ENCODE measurements around the gene AP1B1.
"Not testable (repeated sequence)": the region's sequence is repeated elsewhere in the genome, so short reads cannot be mapped to it uniquely, and the experiment has no call there.

Gene AP1B1

DNA sequence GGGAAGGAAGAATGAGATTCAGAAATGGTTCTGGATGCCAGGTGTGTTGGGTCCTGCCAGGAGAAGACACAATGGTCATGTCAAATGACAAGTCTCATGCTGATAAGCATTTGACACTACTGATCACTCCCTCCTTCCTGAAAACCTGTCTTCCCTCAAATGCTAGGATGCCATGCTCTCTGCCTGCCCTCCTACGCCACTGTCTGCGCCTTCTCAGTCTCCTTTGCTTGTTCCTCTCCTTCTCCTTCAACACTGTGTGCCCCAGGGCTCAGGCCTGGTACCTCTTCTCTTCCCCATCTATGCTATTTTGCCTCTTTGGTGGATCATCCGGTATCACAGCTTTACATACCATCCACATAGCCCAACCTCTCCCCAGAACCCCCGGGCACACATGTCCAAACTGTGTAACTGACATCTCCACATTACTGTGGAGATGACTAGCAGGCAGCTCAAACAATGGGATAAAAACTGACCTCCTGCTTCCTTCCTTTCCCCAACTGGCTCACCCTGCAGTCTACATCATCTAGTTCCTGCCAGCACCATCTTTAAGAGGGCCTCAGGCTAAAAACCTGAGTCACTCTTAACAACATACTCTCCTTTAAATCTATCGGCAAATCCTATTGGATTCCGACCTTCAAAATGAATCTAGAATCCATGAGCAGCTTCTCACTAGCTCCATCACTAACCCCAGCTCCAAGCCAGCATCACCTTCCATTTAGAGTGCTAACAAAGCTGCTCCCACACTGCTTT is 8.2 kb downstream of the AP1B1 start:
- no peak overlapping the region for H3K4me3 ChIP-seq
- DNase-seq (ENCODE audit: low spot score in 2 of 2), result no peak
- peaks cover 21% of the 10 kb centered on the region for H3K36me3 ChIP-seq (replicated peaks)
- no peaks in the 10 kb centered on the region for H3K9me3 ChIP-seq
- no peaks in the 10 kb centered on the region for H3K27me3 ChIP-seq (ENCODE audit: low read depth)
- in situ Hi-C loops (cut with MboI; ENCODE audit: low sequenced_read_pairs), result no loop called here
- H3K4me1 ChIP-seq, result no peaks in the 10 kb centered on the region

DNA sequence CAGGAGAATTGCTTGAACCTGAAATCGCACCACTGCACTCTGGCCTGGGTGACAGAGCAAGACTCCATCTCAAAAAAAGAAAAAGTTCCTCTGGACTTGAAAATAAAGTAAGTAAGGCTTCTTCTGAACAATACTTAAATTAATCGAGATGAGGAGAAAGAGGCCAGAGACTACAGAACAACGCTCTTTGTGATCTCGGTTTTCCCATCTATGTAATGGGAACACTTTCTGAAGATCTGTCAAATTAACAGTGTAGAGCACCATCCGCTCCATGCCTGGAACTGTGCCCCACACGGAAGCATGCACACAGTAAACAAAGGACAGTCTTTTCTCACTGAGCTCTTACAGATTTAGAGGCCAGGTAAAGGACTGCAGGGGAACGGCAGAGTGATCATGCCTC is 9.1 kb downstream of the AP1B1 start:
- no peak for DNase-seq (ENCODE audit: low spot score in 2 of 2)
- H3K4me1 ChIP-seq, result no peaks in the 10 kb centered on the region
- in situ Hi-C loops (cut with MboI; ENCODE audit: low sequenced_read_pairs), result no loop called here
- H3K36me3 ChIP-seq (replicated peaks), result peaks cover 17% of the 10 kb centered on the region
- H3K9me3 ChIP-seq, result no peaks in the 10 kb centered on the region
- H3K27me3 ChIP-seq (ENCODE audit: low read depth), result no peaks in the 10 kb centered on the region
- no peak overlapping the region for H3K4me3 ChIP-seq

DNA sequence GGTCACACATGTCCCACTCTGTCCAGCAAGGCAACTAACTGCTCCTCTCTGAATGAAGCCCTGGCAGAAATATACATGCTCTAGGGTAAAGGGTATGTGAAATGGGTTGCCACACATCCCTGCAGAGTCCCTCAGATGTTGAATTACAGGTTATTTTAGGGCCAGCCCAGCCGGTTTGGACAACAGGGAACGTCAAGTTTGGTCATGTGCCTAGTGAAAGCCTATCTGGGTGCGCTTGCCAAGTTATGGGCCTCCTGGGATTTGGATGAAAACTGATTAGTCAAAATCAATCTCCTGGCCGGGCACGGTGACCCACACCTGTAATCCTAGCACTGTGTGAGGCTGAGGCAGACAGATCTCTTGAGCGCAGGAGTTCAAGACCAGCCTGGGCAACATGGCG is 10.4 kb downstream of the AP1B1 start:
- DNase-seq (ENCODE audit: low spot score in 2 of 2), result no peak
- Histone ChIP-seq H3K9me3 (no peaks in the 10 kb centered on the region), H3K4me1 (no peaks in the 10 kb centered on the region), H3K36me3 (replicated peaks) (peaks cover 9% of the 10 kb centered on the region), H3K4me3 (no peak overlapping the region), H3K27me3 (ENCODE audit: low read depth) (no peaks in the 10 kb centered on the region)
- in situ Hi-C loops (cut with MboI; ENCODE audit: low sequenced_read_pairs), result no loop called here

DNA sequence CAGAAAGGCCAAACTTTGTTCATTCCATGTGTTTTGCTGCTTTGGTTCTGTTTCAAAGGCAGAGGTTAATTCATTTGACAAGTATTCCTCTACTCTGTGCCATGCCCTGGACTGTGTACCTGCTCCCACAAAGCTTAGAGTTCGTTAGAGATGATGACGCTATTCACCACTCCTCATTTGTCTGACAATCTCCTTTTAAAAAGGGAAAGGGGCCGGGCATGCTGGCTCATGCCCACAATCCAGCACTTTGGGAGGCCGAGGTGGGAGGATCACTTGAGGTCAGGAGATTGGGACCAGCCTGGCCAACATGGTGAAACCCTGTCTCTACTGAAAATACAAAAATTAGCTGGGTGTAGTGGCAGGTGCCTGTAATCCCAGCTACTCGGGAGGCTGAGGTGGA is 11.7 kb downstream of the AP1B1 start:
- H3K4me1 ChIP-seq; H3K27me3 ChIP-seq (ENCODE audit: low read depth); DNase-seq (ENCODE audit: low spot score in 2 of 2); in situ Hi-C loops (cut with MboI; ENCODE audit: low sequenced_read_pairs); H3K9me3 ChIP-seq; H3K36me3 ChIP-seq (replicated peaks); H3K4me3 ChIP-seq: not testable (repeated sequence)

DNA sequence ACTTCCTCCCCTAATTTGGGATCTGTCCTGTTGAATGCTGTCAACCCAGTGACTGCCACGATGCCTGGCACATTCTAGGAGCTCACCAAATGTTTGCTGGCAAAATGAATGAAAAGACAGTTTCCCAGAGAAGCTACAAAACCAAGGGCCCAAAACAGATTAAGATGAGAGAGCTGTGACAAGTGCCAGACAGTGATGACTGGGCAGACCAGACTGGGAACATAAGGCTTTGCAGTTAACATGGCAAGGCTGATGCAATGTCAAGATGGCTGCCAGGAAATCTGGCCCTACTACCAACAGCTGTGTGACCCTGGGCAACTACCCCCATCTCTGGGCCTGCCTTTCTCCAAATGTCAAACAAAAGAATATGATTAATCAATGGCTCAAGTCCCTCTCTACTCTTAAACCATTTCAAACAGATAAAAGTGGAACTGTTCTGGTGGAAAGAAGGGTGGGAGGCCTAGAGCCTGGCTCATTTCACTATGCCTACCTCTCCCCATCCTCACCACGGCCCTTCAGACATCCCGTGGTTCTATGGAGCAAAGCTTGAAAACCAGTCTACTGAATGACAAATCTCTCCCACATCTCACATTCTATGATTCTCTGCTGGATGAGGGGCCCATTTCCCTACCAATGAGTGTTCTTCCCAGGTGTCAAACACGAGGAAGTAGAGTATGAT is 12.8 kb downstream of the AP1B1 start:
- in situ Hi-C loops (cut with MboI; ENCODE audit: low sequenced_read_pairs), result no loop called here
- Histone ChIP-seq H3K4me1 (no peaks in the 10 kb centered on the region), H3K9me3 (no peaks in the 10 kb centered on the region), H3K27me3 (ENCODE audit: low read depth) (no peaks in the 10 kb centered on the region), H3K36me3 (replicated peaks) (peaks cover 9% of the 10 kb centered on the region), H3K4me3 (no peak overlapping the region)
- no peak for DNase-seq (ENCODE audit: low spot score in 2 of 2)

DNA sequence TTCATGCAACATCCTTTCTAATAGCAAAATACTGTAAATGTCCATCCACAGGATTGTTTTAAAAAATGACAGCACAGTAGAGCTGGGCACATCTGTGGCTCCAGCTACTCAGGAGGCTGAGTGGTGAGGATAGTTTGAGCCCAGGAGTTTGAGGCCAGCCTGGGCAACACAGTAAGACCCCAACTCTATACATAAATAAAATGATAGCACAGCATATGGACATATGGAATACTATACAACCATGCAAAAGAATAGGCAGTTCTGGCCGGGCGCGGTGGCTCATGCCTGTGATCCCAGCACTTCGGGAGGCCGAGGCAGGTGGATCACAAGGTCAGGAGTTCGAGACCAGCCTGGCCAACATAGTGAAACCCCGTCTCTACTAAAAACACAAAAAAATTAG is 13.6 kb downstream of the AP1B1 start:
- DNase-seq (ENCODE audit: low spot score in 2 of 2); H3K4me3 ChIP-seq; H3K9me3 ChIP-seq; H3K4me1 ChIP-seq; H3K27me3 ChIP-seq (ENCODE audit: low read depth); in situ Hi-C loops (cut with MboI; ENCODE audit: low sequenced_read_pairs); H3K36me3 ChIP-seq (replicated peaks): not testable (repeated sequence)

DNA sequence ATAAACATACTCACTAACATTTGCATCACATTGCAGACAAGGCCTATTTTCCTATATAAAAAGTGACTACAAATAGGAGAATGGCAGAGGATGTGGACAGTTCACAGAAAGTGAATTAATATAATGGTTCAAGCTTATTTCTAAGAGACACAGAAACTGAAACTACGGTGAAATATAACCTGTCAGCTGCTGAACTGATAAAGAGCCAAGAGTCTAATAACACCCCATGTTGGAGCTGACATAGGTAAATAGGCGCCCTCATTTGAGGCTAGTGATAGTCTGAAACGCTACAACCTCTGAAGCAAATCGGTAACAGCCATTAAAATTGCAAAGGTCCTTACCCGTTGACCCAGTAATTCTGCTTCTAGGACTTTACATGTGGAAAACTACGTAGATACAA is 14.0 kb downstream of the AP1B1 start:
- Histone ChIP-seq H3K4me1 (peaks cover 8% of the 10 kb centered on the region), H3K36me3 (replicated peaks) (peaks cover 8% of the 10 kb centered on the region), H3K9me3 (no peaks in the 10 kb centered on the region), H3K27me3 (ENCODE audit: low read depth) (no peaks in the 10 kb centered on the region), H3K4me3 (no peak overlapping the region)
- DNase-seq (ENCODE audit: low spot score in 2 of 2), result no peak
- in situ Hi-C loops (cut with MboI; ENCODE audit: low sequenced_read_pairs), result no loop called here

DNA sequence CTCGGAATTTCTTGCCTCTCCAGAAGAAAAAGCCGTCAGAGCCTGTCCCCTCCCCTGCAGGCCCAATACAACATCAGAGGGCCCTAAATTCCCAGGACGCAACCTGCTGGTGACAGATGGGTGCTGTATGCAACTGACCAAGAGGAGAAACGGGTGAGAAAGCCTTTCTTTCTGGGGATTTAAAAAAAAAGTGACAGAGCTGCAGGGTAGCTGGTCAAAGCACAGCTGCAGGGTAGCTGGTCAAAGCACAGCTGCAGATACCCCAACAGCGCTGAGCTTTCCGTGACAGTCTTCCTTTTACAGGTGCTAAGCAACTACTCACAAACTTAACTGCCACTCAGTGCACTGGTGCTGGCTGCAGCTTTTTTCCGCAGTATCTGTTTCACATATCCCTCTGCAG is 17.8 kb downstream of the AP1B1 start:
- peaks cover 14% of the 10 kb centered on the region for H3K4me1 ChIP-seq
- no peak overlapping the region for H3K4me3 ChIP-seq
- no peaks in the 10 kb centered on the region for H3K27me3 ChIP-seq (ENCODE audit: low read depth)
- in situ Hi-C loops (cut with MboI; ENCODE audit: low sequenced_read_pairs), result no loop called here
- no peaks in the 10 kb centered on the region for H3K9me3 ChIP-seq
- DNase-seq (ENCODE audit: low spot score in 2 of 2), result no peak
- H3K36me3 ChIP-seq (replicated peaks), result peaks cover 5% of the 10 kb centered on the region; the same call in 1 of the 2 replicates

DNA sequence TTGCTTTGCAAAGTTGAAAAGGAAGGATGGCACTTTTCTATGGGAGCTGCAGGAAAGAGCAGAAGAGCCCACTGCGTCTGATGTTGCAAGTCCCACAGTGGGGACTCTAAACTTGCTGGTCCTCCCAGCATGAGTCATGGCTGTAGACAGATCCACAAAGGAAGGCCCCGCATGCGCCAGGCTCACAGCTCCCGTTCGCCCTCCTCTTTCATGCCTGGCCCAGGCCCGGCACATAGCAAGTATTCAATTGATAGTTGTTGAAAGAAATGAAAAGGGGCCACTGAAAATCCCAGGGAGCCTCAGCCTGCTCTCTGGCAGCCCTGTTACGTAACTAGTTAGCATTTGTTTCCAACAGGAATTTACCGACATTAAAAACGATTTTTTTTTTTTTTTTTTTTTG is 18.9 kb downstream of the AP1B1 start:
- Histone ChIP-seq H3K4me1 (peaks cover 14% of the 10 kb centered on the region), H3K27me3 (ENCODE audit: low read depth) (no peaks in the 10 kb centered on the region), H3K4me3 (no peak overlapping the region), H3K9me3 (no peaks in the 10 kb centered on the region), H3K36me3 (replicated peaks) (peaks cover 5% of the 10 kb centered on the region; the same call in 1 of the 2 replicates)
- in situ Hi-C loops (cut with MboI; ENCODE audit: low sequenced_read_pairs), result no loop called here
- peak; percentile 35 to 73 for DNase-seq (ENCODE audit: low spot score in 2 of 2)

DNA sequence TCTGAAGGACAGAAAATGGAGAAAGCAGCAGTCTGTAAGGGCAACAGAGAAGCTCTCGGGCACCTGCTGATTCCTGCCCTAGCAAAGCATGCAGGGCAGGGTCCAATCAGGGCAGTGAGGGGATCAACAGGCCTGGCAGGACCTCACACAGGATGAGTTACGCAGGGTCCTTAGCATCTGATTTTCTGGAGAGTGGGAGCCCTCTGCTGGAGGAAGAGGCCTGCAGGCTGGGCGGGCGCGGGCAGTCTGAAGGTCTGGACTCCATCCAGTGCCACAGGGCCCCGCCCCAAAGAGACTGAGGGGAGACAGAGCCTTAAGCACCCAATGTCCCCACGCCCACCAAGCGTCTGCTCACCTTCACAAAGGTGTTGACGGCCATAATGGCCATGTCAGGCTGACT is 28.9 kb downstream of the AP1B1 start:
- H3K36me3 ChIP-seq (replicated peaks), result peaks cover 34% of the 10 kb centered on the region
- no peak overlapping the region for H3K4me3 ChIP-seq
- no peaks in the 10 kb centered on the region for H3K4me1 ChIP-seq
- peak; percentile 19 to 56 for DNase-seq (ENCODE audit: low spot score in 2 of 2)
- no peaks in the 10 kb centered on the region for H3K9me3 ChIP-seq
- H3K27me3 ChIP-seq (ENCODE audit: low read depth), result no peaks in the 10 kb centered on the region
- in situ Hi-C loops (cut with MboI; ENCODE audit: low sequenced_read_pairs), result no loop called here

DNA sequence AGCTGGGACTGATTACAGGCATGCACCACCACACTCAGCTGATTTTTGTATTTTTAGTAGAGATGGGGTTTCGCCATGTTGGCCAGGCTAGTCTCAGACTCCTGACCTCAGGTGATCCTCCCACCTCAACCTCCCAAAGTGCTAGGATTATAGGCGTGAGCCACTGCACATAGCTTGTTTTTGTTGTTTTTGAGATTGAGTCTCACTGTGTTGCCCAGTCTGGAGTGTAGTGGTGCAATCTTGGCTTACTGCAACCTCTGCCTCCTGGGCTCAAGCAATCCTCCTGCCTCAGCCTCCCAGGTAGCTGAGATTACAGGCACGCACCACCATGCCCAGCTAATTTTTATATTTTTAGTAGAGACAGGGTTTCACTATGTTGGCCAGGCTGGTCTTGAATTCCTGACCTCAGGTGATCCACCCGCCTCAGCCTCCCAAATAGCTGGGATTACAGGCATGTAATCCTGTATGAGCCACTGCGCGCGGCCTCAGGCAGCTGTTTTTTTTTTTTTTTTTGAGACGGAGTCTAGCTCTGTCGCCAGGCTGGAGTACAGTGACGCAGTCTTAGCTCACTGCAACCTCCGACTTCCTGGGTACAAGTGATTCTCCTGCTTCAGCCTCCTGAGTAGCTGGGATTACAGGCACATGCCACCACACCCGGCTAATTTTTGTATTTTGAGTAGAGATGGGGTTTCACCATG is 31.0 kb downstream of the AP1B1 start:
- H3K27me3 ChIP-seq (ENCODE audit: low read depth); in situ Hi-C loops (cut with MboI; ENCODE audit: low sequenced_read_pairs); DNase-seq (ENCODE audit: low spot score in 2 of 2): not testable (repeated sequence)

DNA sequence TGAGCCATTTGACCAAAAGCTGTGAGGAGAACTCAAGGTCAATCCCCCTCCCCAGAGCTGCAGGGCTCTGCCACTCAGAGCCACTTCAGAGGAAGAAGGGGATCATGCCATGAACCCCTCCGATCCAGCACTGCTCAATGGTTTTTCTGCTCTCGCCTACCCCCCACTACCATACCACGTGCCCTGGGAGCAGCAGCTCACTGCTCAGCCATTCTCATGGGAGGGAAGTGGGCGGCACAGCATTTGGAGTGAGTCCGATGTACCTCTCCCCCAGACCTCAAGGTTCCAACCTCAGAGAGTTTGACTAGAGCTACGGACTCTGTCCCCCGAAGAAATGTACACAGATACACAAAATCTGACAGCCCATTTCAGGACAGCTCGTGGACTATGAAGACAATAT is 34.5 kb downstream of the AP1B1 start:
- in situ Hi-C loops (cut with MboI; ENCODE audit: low sequenced_read_pairs), result no loop called here
- no peaks in the 10 kb centered on the region for H3K9me3 ChIP-seq
- peaks cover 71% of the 10 kb centered on the region for H3K36me3 ChIP-seq (replicated peaks)
- H3K27me3 ChIP-seq (ENCODE audit: low read depth), result no peaks in the 10 kb centered on the region
- no peak for DNase-seq (ENCODE audit: low spot score in 2 of 2)
- no peak overlapping the region for H3K4me3 ChIP-seq
- no peaks in the 10 kb centered on the region for H3K4me1 ChIP-seq

More for the DNA sequence above, 31.0 kb downstream of the AP1B1 start:
- H3K4me1 ChIP-seq, H3K4me3 ChIP-seq, H3K9me3 ChIP-seq: not testable (repeated sequence)
- H3K36me3 ChIP-seq (replicated peaks), result peaks cover 51% of the 10 kb centered on the region

DNA sequence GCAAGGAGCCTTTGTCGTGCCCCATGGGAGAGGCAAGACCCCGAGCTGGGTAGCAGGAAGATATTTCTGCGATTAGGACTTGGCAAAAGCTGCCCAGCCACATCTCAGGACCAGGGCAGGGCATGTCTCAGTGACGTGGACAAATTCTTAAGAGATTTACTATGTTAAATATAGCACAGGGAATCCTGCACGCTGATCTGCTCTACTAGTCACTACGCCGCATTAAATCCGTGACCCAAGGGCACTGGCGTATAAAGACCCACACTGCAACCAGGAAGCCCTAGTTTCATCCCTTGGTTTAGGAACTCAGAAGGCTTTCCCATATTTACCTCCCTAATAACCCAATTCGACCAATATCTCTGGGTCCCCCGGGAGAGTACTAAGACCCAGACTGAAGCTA is 35.1 kb downstream of the AP1B1 start:
- no peaks in the 10 kb centered on the region for H3K27me3 ChIP-seq (ENCODE audit: low read depth)
- peaks cover 71% of the 10 kb centered on the region for H3K36me3 ChIP-seq (replicated peaks)
- DNase-seq (ENCODE audit: low spot score in 2 of 2), result no peak
- no peaks in the 10 kb centered on the region for H3K9me3 ChIP-seq
- H3K4me3 ChIP-seq, result no peak overlapping the region
- no peaks in the 10 kb centered on the region for H3K4me1 ChIP-seq
- in situ Hi-C loops (cut with MboI; ENCODE audit: low sequenced_read_pairs), result no loop called here

DNA sequence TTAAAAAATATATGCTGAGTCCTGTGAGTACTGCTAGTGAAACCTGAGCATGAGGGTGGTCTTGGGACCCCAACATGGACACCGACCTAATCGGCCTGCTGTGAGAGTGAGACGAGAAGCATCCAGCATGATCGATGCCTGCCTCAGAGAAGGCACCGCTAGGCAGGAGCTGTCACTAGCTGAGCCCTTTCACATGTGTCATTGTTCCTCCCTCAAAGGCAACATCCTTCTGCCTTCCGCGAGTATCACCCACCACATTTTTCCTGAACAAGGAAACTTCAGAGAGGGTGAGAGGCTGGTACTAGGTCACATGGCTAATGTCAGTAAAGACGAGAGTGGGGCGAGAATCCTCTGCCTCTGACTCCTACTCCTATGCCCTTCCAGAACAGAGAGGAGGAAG is 35.6 kb downstream of the AP1B1 start:
- H3K4me1 ChIP-seq, result no peaks in the 10 kb centered on the region
- no peaks in the 10 kb centered on the region for H3K27me3 ChIP-seq (ENCODE audit: low read depth)
- H3K4me3 ChIP-seq, result no peak overlapping the region
- no peaks in the 10 kb centered on the region for H3K9me3 ChIP-seq
- peaks cover 71% of the 10 kb centered on the region for H3K36me3 ChIP-seq (replicated peaks)
- in situ Hi-C loops (cut with MboI; ENCODE audit: low sequenced_read_pairs), result no loop called here
- DNase-seq (ENCODE audit: low spot score in 2 of 2), result no peak

Data from HAP-1 (cell line).